Upper lobe of right lung (tissue), 1 donor: Measurements from ENCODE around the gene LRRC53. TPM values are rescaled to one million over a fixed set of nuclear protein-coding genes. Genes with fewer than 3 reads are reported as not detected.

Experiments used
- ATAC-seq: fragments of 200-7000 bp; cut with Tn5 transposase; one replicate; pipeline ENCODE4 v1.9.1; 2020; ENCODE audit warnings: mild to moderate bottlenecking, moderate library complexity
- DNase-seq: peaks from one replicate; pipeline ENCODE4 v3.0.0-alpha.2; 2020
- H3K27ac ChIP-seq: fragments of 200-600 bp; one replicate; pipeline ENCODE4 v1.8.0; 2022
- H3K27me3 ChIP-seq: fragments of 200-600 bp; one replicate; pipeline ENCODE4 v1.8.0; 2022; ENCODE audit warnings: mild to moderate bottlenecking
- H3K36me3 ChIP-seq: fragments of 200-600 bp; one replicate; pipeline ENCODE4 v1.8.0; 2022
- H3K4me1 ChIP-seq: fragments of 200-600 bp; one replicate; pipeline ENCODE4 v1.8.0; 2022
- H3K4me3 ChIP-seq: fragments of 200-600 bp; one replicate; pipeline ENCODE4 v1.8.0; 2022; ENCODE audit warnings: mild to moderate bottlenecking
- H3K9me3 ChIP-seq: fragments of 200-600 bp; one replicate; pipeline ENCODE4 v1.8.0; 2022
- intact Hi-C: fragments of 100-400 bp; cut with DNase I; formaldehyde crosslinking; loops from one replicate; pipeline ENCODE4 v1.11.0; 2022
- total RNA-seq: library from RNA; stranded (reverse); fragmentation: NEBNext Ultra II Directional; extraction: Animal tissue kit (Norgen Biotek cat#: 25700); gene quantifications from one replicate; pipeline ENCODE4 v1.2.1, GENCODE V29; 2021
- TF ChIP-seq, protein P1 (sequence below): fragments of 200-600 bp; IDR thresholded peaks from one replicate; pipeline ENCODE4 v1.8.0; 2022; ENCODE audit warnings: antibody characterized with exemption
- donor health status: DM: no; HTN: yes; CAD: no; lungs with severe emphysema.

The LRRC53 gene
- total RNA-seq, 1 donor from 2014 or later = not detected

DNA sequence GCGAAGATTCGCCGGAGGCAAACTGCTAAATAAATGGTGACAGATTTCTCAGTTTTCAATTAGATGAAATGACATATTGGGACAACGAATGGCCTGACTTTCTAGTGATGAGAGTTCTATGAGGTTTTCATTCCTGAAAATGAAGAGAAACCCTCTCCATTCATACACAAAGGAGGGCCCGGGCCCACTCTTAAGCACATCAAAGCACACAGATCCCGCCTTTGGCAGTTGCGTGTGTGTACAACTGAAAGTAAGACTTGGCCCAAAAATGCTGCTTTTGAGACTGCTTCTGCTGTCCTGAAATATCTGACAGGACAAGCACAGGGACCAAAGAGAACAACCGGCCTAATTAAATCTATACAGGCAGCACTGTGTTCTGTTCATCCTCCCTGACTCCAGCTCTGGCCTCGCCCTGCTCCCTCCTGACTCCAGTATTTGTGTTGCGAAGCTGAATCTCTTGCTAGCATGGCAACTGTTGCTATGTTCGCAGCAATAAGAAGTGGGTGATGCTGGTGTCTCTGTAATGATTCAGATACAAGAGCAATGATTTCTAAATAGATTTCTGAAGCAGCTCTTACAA lies 7.4 kb downstream of the LRRC53 start:
- no peak for ATAC-seq
- TF ChIP-seq, protein P1, sequence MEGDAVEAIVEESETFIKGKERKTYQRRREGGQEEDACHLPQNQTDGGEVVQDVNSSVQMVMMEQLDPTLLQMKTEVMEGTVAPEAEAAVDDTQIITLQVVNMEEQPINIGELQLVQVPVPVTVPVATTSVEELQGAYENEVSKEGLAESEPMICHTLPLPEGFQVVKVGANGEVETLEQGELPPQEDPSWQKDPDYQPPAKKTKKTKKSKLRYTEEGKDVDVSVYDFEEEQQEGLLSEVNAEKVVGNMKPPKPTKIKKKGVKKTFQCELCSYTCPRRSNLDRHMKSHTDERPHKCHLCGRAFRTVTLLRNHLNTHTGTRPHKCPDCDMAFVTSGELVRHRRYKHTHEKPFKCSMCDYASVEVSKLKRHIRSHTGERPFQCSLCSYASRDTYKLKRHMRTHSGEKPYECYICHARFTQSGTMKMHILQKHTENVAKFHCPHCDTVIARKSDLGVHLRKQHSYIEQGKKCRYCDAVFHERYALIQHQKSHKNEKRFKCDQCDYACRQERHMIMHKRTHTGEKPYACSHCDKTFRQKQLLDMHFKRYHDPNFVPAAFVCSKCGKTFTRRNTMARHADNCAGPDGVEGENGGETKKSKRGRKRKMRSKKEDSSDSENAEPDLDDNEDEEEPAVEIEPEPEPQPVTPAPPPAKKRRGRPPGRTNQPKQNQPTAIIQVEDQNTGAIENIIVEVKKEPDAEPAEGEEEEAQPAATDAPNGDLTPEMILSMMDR = no peak
- no peaks in the 10 kb centered on the region for H3K9me3 ChIP-seq
- no peaks in the 10 kb centered on the region for H3K4me1 ChIP-seq
- intact Hi-C loops = no loop called here
- no peak overlapping the region for H3K27ac ChIP-seq
- no peaks in the 10 kb centered on the region for H3K27me3 ChIP-seq
- H3K4me3 ChIP-seq = no peak overlapping the region
- no peak for DNase-seq
- no peaks in the 10 kb centered on the region for H3K36me3 ChIP-seq

DNA sequence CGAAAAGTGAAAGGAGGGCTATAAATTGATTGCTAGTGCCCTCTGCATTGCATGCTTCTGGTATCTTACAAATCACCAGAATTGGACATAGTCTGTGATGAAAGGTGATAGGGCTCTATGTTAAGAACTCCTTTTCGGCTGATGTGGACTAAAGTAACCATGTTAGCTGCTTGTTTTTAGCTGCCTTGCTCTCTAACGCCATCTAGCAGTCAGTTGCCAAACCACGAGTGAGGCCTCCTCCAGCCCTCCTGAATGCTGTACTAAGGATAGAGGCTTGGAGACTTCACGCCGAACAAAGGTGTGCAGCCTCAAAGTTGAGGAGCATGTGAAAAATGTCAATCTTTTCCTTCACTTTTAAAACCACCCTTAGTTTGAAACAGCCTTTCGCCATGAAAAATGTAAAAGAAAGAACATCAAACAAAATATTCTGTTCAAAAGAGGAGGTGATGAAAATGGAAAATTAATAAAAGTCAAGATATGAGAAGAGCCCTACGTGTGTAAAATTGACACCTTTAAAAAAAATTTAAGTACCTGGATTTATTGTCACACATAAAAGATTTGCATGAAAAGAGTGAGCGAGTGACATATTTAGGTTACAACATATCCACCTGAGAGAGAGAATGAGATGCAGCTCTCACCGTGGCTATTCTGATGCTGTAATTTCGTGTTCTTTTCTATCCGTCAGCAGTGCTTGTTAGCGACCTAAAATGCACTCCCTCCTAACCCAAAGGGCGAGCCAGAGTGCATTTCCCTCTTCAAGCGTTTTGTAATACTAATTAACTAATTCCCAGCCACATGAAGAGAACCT lies 8.1 kb downstream of the LRRC53 start:
- DNase-seq = no peak
- Histone ChIP-seq H3K4me3 (no peak overlapping the region), H3K27me3 (no peaks in the 10 kb centered on the region), H3K4me1 (no peaks in the 10 kb centered on the region), H3K27ac (no peak overlapping the region), H3K36me3 (no peaks in the 10 kb centered on the region), H3K9me3 (no peaks in the 10 kb centered on the region)
- peak; percentile 81 for ATAC-seq
- TF ChIP-seq, protein P1 = peak; percentile 63
- intact Hi-C loops = no loop called here

DNA sequence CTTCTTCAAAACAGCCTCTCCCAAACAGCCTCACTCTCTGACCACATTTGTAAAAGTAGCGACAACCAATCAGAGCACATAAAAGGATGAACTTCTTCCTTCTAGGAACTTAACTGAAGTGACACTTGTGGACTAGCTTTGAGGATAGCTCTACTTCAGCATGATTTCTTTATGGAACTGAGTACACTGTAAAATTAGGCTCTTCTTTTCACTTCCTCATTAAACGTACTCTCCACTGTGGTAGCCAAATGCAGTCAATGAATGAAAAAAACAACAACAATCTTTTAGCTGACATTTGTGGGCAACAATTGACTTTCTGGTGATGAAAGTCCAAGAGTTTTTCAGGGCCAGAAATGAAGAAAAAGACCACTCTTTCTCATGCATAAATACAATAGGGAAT lies 9.6 kb downstream of the LRRC53 start:
- Histone ChIP-seq H3K9me3 (no peaks in the 10 kb centered on the region), H3K36me3 (no peaks in the 10 kb centered on the region), H3K27ac (no peak overlapping the region), H3K4me3 (no peak overlapping the region), H3K27me3 (no peaks in the 10 kb centered on the region), H3K4me1 (no peaks in the 10 kb centered on the region)
- TF ChIP-seq, protein P1 = no peak
- intact Hi-C loops = no loop called here
- no peak for ATAC-seq
- DNase-seq = no peak

DNA sequence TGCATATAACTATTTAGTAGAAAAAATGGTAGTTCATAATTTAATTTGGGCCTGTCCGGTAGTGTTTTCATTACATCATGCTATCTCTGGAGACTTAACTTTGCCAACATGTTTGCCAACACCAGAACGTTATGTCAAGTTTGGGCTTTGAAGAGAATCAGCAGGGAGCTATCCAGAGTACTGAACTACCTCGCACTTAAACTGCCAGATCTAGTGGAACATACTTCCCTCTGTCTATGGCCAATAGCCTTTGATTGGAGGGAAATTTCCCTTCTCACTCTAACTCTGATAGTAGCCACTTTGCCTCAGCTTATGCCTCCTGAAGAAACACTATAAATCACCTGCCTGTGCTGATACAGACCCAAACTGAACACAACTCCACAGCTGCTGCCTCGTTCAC lies 10.0 kb downstream of the LRRC53 start:
- ATAC-seq (peak; percentile 59), DNase-seq (no peak)
- no peaks in the 10 kb centered on the region for H3K4me1 ChIP-seq
- H3K4me3 ChIP-seq = no peak overlapping the region
- H3K27me3 ChIP-seq = no peaks in the 10 kb centered on the region
- no peak overlapping the region for H3K27ac ChIP-seq
- intact Hi-C loops = no loop called here
- H3K9me3 ChIP-seq = no peaks in the 10 kb centered on the region
- H3K36me3 ChIP-seq = no peaks in the 10 kb centered on the region
- TF ChIP-seq, protein P1 = no peak

DNA sequence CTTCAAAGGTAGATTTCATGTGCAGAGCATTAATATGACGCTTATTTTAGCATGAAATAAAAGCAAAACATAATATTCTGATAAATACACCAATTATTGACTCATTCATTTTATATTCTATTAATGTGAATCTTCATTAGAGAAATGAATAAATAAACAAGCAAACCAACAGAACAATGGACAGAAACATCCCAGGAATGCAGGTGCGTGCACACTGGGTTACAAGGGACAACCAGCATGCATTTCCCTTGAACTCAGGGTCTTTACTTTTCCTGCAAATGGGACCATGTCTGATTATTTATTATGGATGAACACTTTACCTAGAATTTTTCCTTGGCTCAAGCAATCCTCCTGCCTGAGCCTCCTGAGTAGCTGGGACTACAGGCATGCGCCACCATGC lies 13.5 kb downstream of the LRRC53 start:
- DNase-seq (no peak), ATAC-seq (no peak)
- H3K4me1 ChIP-seq = no peaks in the 10 kb centered on the region
- no peak overlapping the region for H3K27ac ChIP-seq
- H3K4me3 ChIP-seq = no peak overlapping the region
- intact Hi-C loops = no loop called here
- H3K9me3 ChIP-seq = no peaks in the 10 kb centered on the region
- no peaks in the 10 kb centered on the region for H3K36me3 ChIP-seq
- TF ChIP-seq, protein P1 = no peak
- no peaks in the 10 kb centered on the region for H3K27me3 ChIP-seq
